ENCODE results near the gene BCAR1.
"Not testable (repeated sequence)": the region's sequence is repeated elsewhere in the genome, so short reads cannot be mapped to it uniquely, and the experiment has no call there.

Gene BCAR1

GRCh38 chr16:75252049-75252864 is 833 bp upstream of the BCAR1 start:
- DNase-seq: no peak

- peak; percentile 33 for DNase-seq
These were observed 580 bp downstream of the BCAR1 start for GRCh38 chr16:75250809-75251279.

- DNase-seq: no peak
These were observed 1.2 kb downstream of the BCAR1 start for GRCh38 chr16:75250089-75250808.

- no peak for DNase-seq
These were observed 2.0 kb downstream of the BCAR1 start for GRCh38 chr16:75249441-75249840.

GRCh38 chr16:75248536-75249380 is 2.7 kb downstream of the BCAR1 start:
- no peak for DNase-seq

- no peak for DNase-seq
These were observed 3.3 kb downstream of the BCAR1 start for GRCh38 chr16:75248142-75248535.

- no peak for DNase-seq
These were observed 4.2 kb downstream of the BCAR1 start for GRCh38 chr16:75247249-75247648.

GRCh38 chr16:75246504-75247205 is 4.8 kb downstream of the BCAR1 start:
- no peak for DNase-seq

- DNase-seq: no peak
These were observed 6.3 kb downstream of the BCAR1 start for GRCh38 chr16:75244844-75245758.

GRCh38 chr16:75244225-75244809 is 7.1 kb downstream of the BCAR1 start:
- no peak for DNase-seq

GRCh38 chr16:75243667-75244224 is 7.7 kb downstream of the BCAR1 start:
- DNase-seq: no peak

GRCh38 chr16:75242436-75243078 is 8.9 kb downstream of the BCAR1 start:
- not testable (repeated sequence) for DNase-seq

GRCh38 chr16:75241955-75242354 is 9.5 kb downstream of the BCAR1 start:
- no peak for DNase-seq

GRCh38 chr16:75241412-75241811 is 10.0 kb downstream of the BCAR1 start:
- DNase-seq: no peak

GRCh38 chr16:75240633-75241032 is 10.8 kb downstream of the BCAR1 start:
- DNase-seq: not testable (repeated sequence)

GRCh38 chr16:75239542-75240122 is 11.8 kb downstream of the BCAR1 start:
- no peak for DNase-seq

- peak; percentile 42 for DNase-seq
These were observed 12.4 kb downstream of the BCAR1 start for GRCh38 chr16:75238853-75239541.

- DNase-seq: peak; percentile 69
These were observed 13.1 kb downstream of the BCAR1 start for GRCh38 chr16:75238132-75238852.

All from RPMI8226 (cell line).